GM12878 (cell line): ENCODE results near the gene LGI4. TPM values are rescaled to one million over a fixed set of nuclear protein-coding genes. Genes with fewer than 3 reads are reported as not detected.

Experiments
- CREB1 ChIP-seq: IDR thresholded peaks from 2 replicates; pipeline ENCODE4 v1.6.1; 2012; ENCODE audit warnings: low read depth, mild to moderate bottlenecking, inconsistent platforms
- FOXK2 ChIP-seq: fragments of 450-650 bp; IDR thresholded peaks from 2 replicates; pipeline ENCODE4 v1.6.1; 2017; ENCODE audit warnings: mild to moderate bottlenecking, moderate library complexity
- JUNB ChIP-seq: IDR thresholded peaks from 2 replicates; pipeline ENCODE4 v1.6.1; 2016; ENCODE audit warnings: antibody characterized with exemption, mild to moderate bottlenecking
- MEF2A ChIP-seq: IDR thresholded peaks from 2 replicates; pipeline ENCODE4 v1.6.1; 2011; ENCODE audit warnings: low read depth, mild to moderate bottlenecking, low read length, moderate library complexity; ENCODE audit not compliant: insufficient read depth
- NFYA ChIP-seq: IDR thresholded peaks from 2 replicates; pipeline ENCODE4 v1.6.1; 2011; ENCODE audit warnings: low read depth, mild to moderate bottlenecking, low read length, improper control_type of control experiment, borderline replicate concordance
- NR2F1 ChIP-seq: fragments of 450-650 bp; conservative IDR thresholded peaks from 2 replicates; pipeline ENCODE4 v1.6.1; 2017; ENCODE audit warnings: mild to moderate bottlenecking
- SMAD5 ChIP-seq: IDR thresholded peaks from 2 replicates; pipeline ENCODE4 v1.6.1; 2016; ENCODE audit warnings: antibody characterized with exemption, low read depth
- SMC3 ChIP-seq: IDR thresholded peaks from 2 replicates; pipeline ENCODE4 v1.6.1; 2011; ENCODE audit warnings: low read length, improper control_type of control experiment, borderline replicate concordance
- TCF12 ChIP-seq: IDR thresholded peaks from 2 replicates; pipeline ENCODE4 v1.6.1; 2011; ENCODE audit warnings: low read depth, mild to moderate bottlenecking, low read length
- polyA plus RNA-seq, 11 experiments: library from polyadenylated mRNA; depleted of rRNA in 4 of 11; unstranded in 6 of 11; stranded (reverse) in 5 of 11; fragments of >200 nt; fragmentation: Nextera tagmentation in 4 of 11; fragmentation: Illumina TruSeq in 1 of 11; extraction: Ambion mirVana in 4 of 11; extraction: Trizol in 1 of 11; gene quantifications; 1 replicate in 1 of 11; 2 replicates in 10 of 11; pipeline versions ENCODE4 v1.2.1 to v1.2.3, GENCODE V29; 2011 to 2016; ENCODE audit warnings: inconsistent platforms in 2 of 11, missing spikeins in 2 of 11, low read depth in 1 of 11
- total RNA-seq, 4 experiments: library from RNA; depleted of rRNA in 3 of 4; stranded (reverse); fragments of >200 nt in 3 of 4; fragmentation: Illumina TruSeq in 1 of 4; extraction: Trizol in 1 of 4; gene quantifications; 2 replicates each; pipeline versions ENCODE4 v1.2.1 to v1.2.3, GENCODE V29; 2013 to 2021
- TF ChIP-seq, protein P1 (sequence below): fragments of 450-650 bp; formaldehyde crosslinking; IDR thresholded peaks from 2 replicates; pipeline ENCODE4 v1.4.0; 2020; ENCODE audit warnings: mild to moderate bottlenecking, moderate library complexity
- TF ChIP-seq, protein P2 (sequence below): fragments of 450-650 bp; IDR thresholded peaks from 2 replicates; pipeline ENCODE4 v1.6.1; 2017; ENCODE audit warnings: antibody characterized with exemption, mild to moderate bottlenecking, moderate library complexity
- TF ChIP-seq, protein P3 (sequence below): IDR thresholded peaks from 2 replicates; pipeline ENCODE4 v1.6.1; 2011; ENCODE audit warnings: borderline replicate concordance, low read depth, mild to moderate bottlenecking, moderate library complexity, mixed read lengths, low read length; ENCODE audit not compliant: insufficient read depth; ENCODE audit errors: extremely low read length
- TF ChIP-seq, protein P4 (sequence below): fragments of 450-650 bp; IDR thresholded peaks from 2 replicates; pipeline ENCODE4 v1.6.1; 2014; ENCODE audit warnings: mild to moderate bottlenecking
- TF ChIP-seq, protein P5 (sequence below), 3 experiments: IDR thresholded peaks in 2 of 3; conservative IDR thresholded peaks in 1 of 3; 2 replicates each; pipeline ENCODE4 v1.5.1; 2011; ENCODE audit warnings: low read depth in 3 of 3, low read length in 3 of 3, mild to moderate bottlenecking in 3 of 3, control low read depth in 2 of 3, moderate library complexity in 2 of 3, inconsistent platforms in 1 of 3, mixed read lengths in 1 of 3; ENCODE audit not compliant: control insufficient read depth in 2 of 3, insufficient read depth in 1 of 3; ENCODE audit errors: extremely low read depth in 1 of 3
- TF ChIP-seq, protein P6 (sequence below): fragments of 450-650 bp; IDR thresholded peaks from 2 replicates; pipeline ENCODE4 v1.6.1; 2018; ENCODE audit warnings: borderline replicate concordance, mild to moderate bottlenecking; ENCODE audit not compliant: partially characterized antibody

LGI4 gene
- total and polyA plus RNA-seq, 10 of the 15 experiments (the other 5 are each of a cell fraction or from before 2014, with no cell fraction given) = 0.11 TPM; not detected in 9

DNA sequence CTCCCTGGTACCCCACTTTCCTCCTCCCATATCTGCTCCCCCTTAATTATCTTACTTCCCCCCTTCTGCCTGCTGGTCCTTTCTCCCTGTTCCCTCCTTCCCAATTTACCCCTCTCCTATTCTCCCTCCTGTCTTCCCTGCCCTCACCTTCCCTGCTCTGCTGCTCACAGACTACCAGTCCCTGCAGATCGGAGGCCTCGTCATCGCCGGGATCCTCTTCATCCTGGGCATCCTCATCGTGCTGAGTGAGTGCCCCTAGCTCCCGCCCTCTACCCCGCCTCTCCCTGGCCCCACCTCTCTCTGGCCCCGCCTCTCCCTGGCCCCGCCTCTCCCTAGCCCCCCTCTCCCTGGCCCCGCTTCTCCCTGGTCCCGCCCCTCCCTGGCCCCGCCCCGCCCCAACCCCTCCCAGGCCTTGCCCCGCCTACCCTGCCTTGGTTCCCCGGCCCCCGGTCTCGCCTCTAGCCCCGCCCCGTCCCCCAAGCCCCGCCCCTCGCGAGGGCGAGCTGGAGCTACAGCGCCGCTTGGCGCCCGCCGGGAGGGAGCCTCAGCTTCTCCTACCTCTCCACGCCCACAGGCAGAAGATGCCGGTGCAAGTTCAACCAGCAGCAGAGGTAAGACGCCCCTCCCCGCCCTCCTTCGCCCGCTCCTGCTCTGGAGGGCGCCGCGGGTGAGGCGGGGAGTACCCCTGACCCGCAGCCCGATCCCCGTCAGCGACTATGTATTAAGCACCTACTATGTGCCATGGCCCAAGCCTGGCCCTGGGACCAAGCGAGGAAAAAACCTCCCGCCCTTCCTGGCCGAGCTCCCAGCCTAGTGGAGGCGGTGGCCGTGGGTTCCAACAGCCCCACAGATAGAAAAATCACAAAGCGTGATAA, 6.3 kb upstream of the LGI4 start (continued):
- TF ChIP-seq, protein P1, sequence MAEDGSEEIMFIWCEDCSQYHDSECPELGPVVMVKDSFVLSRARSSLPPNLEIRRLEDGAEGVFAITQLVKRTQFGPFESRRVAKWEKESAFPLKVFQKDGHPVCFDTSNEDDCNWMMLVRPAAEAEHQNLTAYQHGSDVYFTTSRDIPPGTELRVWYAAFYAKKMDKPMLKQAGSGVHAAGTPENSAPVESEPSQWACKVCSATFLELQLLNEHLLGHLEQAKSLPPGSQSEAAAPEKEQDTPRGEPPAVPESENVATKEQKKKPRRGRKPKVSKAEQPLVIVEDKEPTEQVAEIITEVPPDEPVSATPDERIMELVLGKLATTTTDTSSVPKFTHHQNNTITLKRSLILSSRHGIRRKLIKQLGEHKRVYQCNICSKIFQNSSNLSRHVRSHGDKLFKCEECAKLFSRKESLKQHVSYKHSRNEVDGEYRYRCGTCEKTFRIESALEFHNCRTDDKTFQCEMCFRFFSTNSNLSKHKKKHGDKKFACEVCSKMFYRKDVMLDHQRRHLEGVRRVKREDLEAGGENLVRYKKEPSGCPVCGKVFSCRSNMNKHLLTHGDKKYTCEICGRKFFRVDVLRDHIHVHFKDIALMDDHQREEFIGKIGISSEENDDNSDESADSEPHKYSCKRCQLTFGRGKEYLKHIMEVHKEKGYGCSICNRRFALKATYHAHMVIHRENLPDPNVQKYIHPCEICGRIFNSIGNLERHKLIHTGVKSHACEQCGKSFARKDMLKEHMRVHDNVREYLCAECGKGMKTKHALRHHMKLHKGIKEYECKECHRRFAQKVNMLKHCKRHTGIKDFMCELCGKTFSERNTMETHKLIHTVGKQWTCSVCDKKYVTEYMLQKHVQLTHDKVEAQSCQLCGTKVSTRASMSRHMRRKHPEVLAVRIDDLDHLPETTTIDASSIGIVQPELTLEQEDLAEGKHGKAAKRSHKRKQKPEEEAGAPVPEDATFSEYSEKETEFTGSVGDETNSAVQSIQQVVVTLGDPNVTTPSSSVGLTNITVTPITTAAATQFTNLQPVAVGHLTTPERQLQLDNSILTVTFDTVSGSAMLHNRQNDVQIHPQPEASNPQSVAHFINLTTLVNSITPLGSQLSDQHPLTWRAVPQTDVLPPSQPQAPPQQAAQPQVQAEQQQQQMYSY (CRISPR knock-in tag) = no peak
- TF ChIP-seq, protein P2, sequence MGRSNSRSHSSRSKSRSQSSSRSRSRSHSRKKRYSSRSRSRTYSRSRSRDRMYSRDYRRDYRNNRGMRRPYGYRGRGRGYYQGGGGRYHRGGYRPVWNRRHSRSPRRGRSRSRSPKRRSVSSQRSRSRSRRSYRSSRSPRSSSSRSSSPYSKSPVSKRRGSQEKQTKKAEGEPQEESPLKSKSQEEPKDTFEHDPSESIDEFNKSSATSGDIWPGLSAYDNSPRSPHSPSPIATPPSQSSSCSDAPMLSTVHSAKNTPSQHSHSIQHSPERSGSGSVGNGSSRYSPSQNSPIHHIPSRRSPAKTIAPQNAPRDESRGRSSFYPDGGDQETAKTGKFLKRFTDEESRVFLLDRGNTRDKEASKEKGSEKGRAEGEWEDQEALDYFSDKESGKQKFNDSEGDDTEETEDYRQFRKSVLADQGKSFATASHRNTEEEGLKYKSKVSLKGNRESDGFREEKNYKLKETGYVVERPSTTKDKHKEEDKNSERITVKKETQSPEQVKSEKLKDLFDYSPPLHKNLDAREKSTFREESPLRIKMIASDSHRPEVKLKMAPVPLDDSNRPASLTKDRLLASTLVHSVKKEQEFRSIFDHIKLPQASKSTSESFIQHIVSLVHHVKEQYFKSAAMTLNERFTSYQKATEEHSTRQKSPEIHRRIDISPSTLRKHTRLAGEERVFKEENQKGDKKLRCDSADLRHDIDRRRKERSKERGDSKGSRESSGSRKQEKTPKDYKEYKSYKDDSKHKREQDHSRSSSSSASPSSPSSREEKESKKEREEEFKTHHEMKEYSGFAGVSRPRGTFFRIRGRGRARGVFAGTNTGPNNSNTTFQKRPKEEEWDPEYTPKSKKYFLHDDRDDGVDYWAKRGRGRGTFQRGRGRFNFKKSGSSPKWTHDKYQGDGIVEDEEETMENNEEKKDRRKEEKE = no peak
- TF ChIP-seq NR2F1 (no peak), JUNB (no peak), CREB1 (no peak), FOXK2 (no peak), SMAD5 (no peak), TCF12 (no peak), MEF2A (no peak), NFYA (no peak), SMC3 (peak; percentile 51; the same call in 1 of the 2 replicates)
- TF ChIP-seq, protein P3, sequence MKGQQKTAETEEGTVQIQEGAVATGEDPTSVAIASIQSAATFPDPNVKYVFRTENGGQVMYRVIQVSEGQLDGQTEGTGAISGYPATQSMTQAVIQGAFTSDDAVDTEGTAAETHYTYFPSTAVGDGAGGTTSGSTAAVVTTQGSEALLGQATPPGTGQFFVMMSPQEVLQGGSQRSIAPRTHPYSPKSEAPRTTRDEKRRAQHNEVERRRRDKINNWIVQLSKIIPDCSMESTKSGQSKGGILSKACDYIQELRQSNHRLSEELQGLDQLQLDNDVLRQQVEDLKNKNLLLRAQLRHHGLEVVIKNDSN = no peak
- TF ChIP-seq, protein P4, sequence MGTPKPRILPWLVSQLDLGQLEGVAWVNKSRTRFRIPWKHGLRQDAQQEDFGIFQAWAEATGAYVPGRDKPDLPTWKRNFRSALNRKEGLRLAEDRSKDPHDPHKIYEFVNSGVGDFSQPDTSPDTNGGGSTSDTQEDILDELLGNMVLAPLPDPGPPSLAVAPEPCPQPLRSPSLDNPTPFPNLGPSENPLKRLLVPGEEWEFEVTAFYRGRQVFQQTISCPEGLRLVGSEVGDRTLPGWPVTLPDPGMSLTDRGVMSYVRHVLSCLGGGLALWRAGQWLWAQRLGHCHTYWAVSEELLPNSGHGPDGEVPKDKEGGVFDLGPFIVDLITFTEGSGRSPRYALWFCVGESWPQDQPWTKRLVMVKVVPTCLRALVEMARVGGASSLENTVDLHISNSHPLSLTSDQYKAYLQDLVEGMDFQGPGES = no peak
- TF ChIP-seq, protein P5, sequence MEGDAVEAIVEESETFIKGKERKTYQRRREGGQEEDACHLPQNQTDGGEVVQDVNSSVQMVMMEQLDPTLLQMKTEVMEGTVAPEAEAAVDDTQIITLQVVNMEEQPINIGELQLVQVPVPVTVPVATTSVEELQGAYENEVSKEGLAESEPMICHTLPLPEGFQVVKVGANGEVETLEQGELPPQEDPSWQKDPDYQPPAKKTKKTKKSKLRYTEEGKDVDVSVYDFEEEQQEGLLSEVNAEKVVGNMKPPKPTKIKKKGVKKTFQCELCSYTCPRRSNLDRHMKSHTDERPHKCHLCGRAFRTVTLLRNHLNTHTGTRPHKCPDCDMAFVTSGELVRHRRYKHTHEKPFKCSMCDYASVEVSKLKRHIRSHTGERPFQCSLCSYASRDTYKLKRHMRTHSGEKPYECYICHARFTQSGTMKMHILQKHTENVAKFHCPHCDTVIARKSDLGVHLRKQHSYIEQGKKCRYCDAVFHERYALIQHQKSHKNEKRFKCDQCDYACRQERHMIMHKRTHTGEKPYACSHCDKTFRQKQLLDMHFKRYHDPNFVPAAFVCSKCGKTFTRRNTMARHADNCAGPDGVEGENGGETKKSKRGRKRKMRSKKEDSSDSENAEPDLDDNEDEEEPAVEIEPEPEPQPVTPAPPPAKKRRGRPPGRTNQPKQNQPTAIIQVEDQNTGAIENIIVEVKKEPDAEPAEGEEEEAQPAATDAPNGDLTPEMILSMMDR (IDR thresholded peaks at IDR 0.05 in 2 of 3, conservative IDR thresholded peaks at IDR 0.05 in 1 of 3; ENCODE audit: control insufficient read depth in 2 of 3, extremely low read depth in 1 of 3, insufficient read depth in 1 of 3, low read depth in 3 of 3, low read length in 3 of 3) = peak; percentile 38 to 75 (median 67)
- TF ChIP-seq, protein P6, sequence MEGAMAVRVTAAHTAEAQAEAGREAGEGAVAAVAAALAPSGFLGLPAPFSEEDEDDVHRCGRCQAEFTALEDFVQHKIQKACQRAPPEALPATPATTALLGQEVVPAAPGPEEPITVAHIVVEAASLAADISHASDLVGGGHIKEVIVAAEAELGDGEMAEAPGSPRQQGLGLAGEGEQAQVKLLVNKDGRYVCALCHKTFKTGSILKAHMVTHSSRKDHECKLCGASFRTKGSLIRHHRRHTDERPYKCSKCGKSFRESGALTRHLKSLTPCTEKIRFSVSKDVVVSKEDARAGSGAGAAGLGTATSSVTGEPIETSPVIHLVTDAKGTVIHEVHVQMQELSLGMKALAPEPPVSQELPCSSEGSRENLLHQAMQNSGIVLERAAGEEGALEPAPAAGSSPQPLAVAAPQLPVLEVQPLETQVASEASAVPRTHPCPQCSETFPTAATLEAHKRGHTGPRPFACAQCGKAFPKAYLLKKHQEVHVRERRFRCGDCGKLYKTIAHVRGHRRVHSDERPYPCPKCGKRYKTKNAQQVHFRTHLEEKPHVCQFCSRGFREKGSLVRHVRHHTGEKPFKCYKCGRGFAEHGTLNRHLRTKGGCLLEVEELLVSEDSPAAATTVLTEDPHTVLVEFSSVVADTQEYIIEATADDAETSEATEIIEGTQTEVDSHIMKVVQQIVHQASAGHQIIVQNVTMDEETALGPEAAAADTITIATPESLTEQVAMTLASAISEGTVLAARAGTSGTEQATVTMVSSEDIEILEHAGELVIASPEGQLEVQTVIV = no peak
